Ovary (tissue), 3 donors: ENCODE data around the gene TAF4.

Experiments
- CTCF ChIP-seq, 3 donors: fragments of 450-650 bp in 2 of 3; fragments of 200-600 bp in 1 of 3; IDR thresholded peaks; one replicate each; pipeline versions ENCODE4 v1.5.1 to v1.8.0; 2016 to 2022; ENCODE audit warnings: antibody characterized with exemption in 3 of 3, mild to moderate bottlenecking in 1 of 3
- POLR2A ChIP-seq: fragments of 450-650 bp; IDR thresholded peaks from one replicate; pipeline ENCODE4 v1.6.1; 2017; ENCODE audit warnings: antibody characterized with exemption, mild to moderate bottlenecking, moderate library complexity
- donor health status: DM: no; HTN: no; CAD: no.

DNA sequence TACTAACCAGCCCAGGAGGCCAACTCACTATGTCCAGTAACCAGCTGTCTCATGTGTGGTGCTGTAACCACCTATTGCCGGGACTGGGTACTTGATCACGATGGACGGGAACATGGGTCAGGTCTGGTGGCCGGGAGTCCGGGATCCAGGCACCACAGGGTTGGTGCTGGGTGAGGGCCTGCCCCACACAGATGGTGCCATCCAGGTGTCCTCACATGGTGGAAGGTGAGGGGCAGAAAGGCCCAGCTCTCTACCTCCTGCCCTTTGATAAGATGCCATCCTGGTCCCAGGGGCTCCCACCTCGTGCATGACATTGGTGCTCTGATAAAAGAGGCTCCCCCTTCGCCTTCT, 116.3 kb downstream of the TAF4 start:
- no peak for TF ChIP-seq CTCF (IDR thresholded peaks at IDR 0.05)
- TF ChIP-seq POLR2A = no peak
